ENCODE measurements around the gene TCF4. TPM values are rescaled to one million over a fixed set of nuclear protein-coding genes. Genes with fewer than 3 reads are reported as not detected.

Gene TCF4
- total RNA-seq, 1 donor from 2014 or later: 199 TPM

DNA sequence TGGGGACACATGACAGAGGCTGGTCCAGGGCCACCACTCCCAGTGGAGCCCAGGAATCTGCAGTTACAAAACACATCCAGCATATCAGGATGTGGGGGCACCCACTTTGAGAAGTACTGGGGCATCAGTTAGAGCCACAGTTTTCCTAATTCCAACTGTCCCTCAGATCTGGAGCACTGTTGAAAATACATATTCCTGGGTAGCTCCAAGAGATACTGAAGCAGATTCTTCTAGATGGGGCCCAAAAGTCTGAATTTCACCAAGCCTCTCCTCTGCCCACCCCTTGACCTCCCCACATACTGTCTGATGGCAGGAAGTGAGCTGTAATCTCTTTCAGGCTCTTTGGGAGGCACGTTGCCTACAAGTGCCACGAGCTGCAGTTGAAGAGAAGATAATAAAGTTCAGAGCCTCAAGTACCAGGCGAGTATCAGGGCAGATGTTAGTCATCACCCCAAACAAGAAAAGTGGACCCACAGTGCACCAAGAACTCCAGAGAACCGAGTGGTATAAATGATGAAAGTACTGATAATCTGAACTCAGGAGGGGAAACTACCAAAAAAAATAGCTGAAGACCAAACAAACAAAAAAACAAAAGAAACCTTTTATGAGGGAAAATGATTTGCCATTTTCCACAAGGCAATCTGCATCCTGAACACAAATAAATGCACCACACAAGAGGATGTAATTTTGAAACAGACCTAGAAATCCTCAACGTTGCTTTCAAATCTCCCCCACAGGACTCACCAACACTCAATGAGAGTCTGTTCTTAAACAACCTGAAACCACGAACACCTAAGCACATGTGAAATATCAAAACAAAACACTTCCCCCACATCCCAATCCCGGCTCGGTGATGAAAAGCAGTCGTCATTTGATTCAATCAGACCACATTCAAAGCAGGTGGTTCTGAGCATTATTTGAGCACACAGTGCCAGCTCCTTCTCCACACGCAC, 98.7 kb downstream of the TCF4 start:
- H3K4me3 Mint-ChIP-seq (ENCODE audit: unreplicated experiment): no peak overlapping the region
- H3K27me3 Mint-ChIP-seq (ENCODE audit: unreplicated experiment): no peaks in the 10 kb centered on the region
- H3K9me3 Mint-ChIP-seq (ENCODE audit: unreplicated experiment): peaks cover 1% of the 10 kb centered on the region
- no peaks in the 10 kb centered on the region for H3K36me3 Mint-ChIP-seq (ENCODE audit: unreplicated experiment)
- no peak for DNase-seq
- no peak overlapping the region for H3K27ac Mint-ChIP-seq (ENCODE audit: unreplicated experiment)
- H3K4me1 Mint-ChIP-seq (ENCODE audit: low read depth, unreplicated experiment): peaks cover 33% of the 10 kb centered on the region
- TF ChIP-seq, protein P1, sequence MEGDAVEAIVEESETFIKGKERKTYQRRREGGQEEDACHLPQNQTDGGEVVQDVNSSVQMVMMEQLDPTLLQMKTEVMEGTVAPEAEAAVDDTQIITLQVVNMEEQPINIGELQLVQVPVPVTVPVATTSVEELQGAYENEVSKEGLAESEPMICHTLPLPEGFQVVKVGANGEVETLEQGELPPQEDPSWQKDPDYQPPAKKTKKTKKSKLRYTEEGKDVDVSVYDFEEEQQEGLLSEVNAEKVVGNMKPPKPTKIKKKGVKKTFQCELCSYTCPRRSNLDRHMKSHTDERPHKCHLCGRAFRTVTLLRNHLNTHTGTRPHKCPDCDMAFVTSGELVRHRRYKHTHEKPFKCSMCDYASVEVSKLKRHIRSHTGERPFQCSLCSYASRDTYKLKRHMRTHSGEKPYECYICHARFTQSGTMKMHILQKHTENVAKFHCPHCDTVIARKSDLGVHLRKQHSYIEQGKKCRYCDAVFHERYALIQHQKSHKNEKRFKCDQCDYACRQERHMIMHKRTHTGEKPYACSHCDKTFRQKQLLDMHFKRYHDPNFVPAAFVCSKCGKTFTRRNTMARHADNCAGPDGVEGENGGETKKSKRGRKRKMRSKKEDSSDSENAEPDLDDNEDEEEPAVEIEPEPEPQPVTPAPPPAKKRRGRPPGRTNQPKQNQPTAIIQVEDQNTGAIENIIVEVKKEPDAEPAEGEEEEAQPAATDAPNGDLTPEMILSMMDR (IDR thresholded peaks at IDR 0.05; ENCODE audit: partially characterized antibody, unreplicated experiment): no peak

- Mint-ChIP-seq H3K27ac (ENCODE audit: unreplicated experiment) (no peak overlapping the region), H3K27me3 (ENCODE audit: unreplicated experiment) (no peaks in the 10 kb centered on the region), H3K4me3 (ENCODE audit: unreplicated experiment) (no peak overlapping the region), H3K4me1 (ENCODE audit: low read depth, unreplicated experiment) (peaks cover 31% of the 10 kb centered on the region), H3K9me3 (ENCODE audit: unreplicated experiment) (peaks cover 1% of the 10 kb centered on the region), H3K36me3 (ENCODE audit: unreplicated experiment) (no peaks in the 10 kb centered on the region)
- TF ChIP-seq, protein P1 (IDR thresholded peaks at IDR 0.05; ENCODE audit: partially characterized antibody, unreplicated experiment): no peak
- no peak for DNase-seq
Measured at GRCh38 chr18:55488473-55488872, 99.5 kb downstream of the TCF4 start.

DNA sequence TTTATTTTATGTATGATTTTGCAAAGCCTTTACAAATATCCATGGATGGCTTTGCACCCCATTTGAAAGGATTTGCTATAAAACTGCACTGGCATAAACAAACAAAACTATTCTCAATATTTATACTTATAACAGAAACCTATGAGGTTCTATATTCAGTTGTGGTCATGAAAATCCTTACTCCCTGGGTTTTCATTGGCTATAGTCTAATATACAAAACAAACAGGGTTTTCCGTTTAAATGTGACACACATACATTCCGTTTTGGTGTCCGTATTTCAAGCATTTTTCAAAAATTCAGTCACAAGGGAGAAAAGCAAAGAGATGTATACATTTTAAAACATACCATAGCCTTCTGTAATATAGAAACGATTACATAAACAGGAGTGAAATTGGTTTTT, 100.0 kb downstream of the TCF4 start:
- Mint-ChIP-seq H3K9me3 (ENCODE audit: unreplicated experiment) (peaks cover 1% of the 10 kb centered on the region), H3K4me1 (ENCODE audit: low read depth, unreplicated experiment) (peaks cover 31% of the 10 kb centered on the region), H3K4me3 (ENCODE audit: unreplicated experiment) (no peak overlapping the region), H3K27ac (ENCODE audit: unreplicated experiment) (no peak overlapping the region), H3K27me3 (ENCODE audit: unreplicated experiment) (no peaks in the 10 kb centered on the region), H3K36me3 (ENCODE audit: unreplicated experiment) (no peaks in the 10 kb centered on the region)
- TF ChIP-seq, protein P1 (IDR thresholded peaks at IDR 0.05; ENCODE audit: partially characterized antibody, unreplicated experiment): no peak
- no peak for DNase-seq

DNA sequence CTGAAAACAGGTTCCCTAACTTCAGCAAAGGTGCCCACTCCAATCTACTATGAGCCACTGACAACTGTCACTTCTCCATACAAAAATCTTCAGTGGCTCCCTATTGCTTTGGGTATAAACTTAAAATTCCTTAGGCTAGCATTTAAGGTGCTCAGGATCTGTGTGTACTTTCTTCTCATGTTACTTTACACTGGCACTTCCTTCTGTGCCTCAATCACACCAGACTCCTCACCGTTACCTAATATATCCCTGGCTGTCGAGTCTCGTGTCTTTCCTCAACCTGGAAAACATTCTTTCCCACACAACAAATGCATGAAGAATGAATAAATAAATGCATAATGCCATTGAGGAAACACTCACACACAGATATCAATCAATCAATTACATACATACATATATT, 101.1 kb downstream of the TCF4 start:
- TF ChIP-seq, protein P1 (IDR thresholded peaks at IDR 0.05; ENCODE audit: partially characterized antibody, unreplicated experiment): no peak
- Mint-ChIP-seq H3K4me3 (ENCODE audit: unreplicated experiment) (no peak overlapping the region), H3K9me3 (ENCODE audit: unreplicated experiment) (peaks cover 1% of the 10 kb centered on the region), H3K27me3 (ENCODE audit: unreplicated experiment) (no peaks in the 10 kb centered on the region), H3K4me1 (ENCODE audit: low read depth, unreplicated experiment) (peaks cover 29% of the 10 kb centered on the region), H3K27ac (ENCODE audit: unreplicated experiment) (no peak overlapping the region), H3K36me3 (ENCODE audit: unreplicated experiment) (no peaks in the 10 kb centered on the region)
- DNase-seq: no peak

DNA sequence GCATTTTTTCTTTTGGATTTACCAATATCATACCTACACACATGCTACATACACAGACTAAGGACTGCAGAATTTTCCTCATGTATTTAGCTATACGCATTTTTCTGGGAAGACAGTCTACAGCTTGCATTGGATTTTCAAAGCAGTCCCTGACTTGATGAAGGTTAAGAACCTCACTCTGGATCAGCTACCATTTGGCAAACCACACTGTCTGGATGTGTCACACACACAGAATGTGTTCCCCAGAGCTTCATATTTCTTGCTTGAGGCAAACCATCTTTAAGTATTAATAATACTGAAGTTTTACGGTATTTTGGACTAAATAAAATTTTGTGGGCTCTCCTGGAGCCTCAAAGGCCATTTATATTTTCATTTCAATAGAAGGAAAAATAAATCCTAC, 102.3 kb downstream of the TCF4 start:
- no peak overlapping the region for H3K27ac Mint-ChIP-seq (ENCODE audit: unreplicated experiment)
- peaks cover 19% of the 10 kb centered on the region for H3K4me1 Mint-ChIP-seq (ENCODE audit: low read depth, unreplicated experiment)
- no peaks in the 10 kb centered on the region for H3K27me3 Mint-ChIP-seq (ENCODE audit: unreplicated experiment)
- H3K4me3 Mint-ChIP-seq (ENCODE audit: unreplicated experiment): no peak overlapping the region
- H3K9me3 Mint-ChIP-seq (ENCODE audit: unreplicated experiment): peaks cover 1% of the 10 kb centered on the region
- DNase-seq: no peak
- TF ChIP-seq, protein P1 (IDR thresholded peaks at IDR 0.05; ENCODE audit: partially characterized antibody, unreplicated experiment): no peak
- H3K36me3 Mint-ChIP-seq (ENCODE audit: unreplicated experiment): no peaks in the 10 kb centered on the region
